Effector CD8-positive, alpha-beta T cell (primary cell): ENCODE measurements around the gene CNOT1.
A peak's percentile ranks its signal among the peaks of the same experiment; 100 is the strongest.
"Not testable (repeated sequence)": the region's sequence is repeated elsewhere in the genome, so short reads cannot be mapped to it uniquely, and the experiment has no call there.

Experiments used
- DNase-seq: peaks from one replicate; lab custom pipeline; 2025; lab: John Stamatoyannopoulos, UW

Gene CNOT1

DNA sequence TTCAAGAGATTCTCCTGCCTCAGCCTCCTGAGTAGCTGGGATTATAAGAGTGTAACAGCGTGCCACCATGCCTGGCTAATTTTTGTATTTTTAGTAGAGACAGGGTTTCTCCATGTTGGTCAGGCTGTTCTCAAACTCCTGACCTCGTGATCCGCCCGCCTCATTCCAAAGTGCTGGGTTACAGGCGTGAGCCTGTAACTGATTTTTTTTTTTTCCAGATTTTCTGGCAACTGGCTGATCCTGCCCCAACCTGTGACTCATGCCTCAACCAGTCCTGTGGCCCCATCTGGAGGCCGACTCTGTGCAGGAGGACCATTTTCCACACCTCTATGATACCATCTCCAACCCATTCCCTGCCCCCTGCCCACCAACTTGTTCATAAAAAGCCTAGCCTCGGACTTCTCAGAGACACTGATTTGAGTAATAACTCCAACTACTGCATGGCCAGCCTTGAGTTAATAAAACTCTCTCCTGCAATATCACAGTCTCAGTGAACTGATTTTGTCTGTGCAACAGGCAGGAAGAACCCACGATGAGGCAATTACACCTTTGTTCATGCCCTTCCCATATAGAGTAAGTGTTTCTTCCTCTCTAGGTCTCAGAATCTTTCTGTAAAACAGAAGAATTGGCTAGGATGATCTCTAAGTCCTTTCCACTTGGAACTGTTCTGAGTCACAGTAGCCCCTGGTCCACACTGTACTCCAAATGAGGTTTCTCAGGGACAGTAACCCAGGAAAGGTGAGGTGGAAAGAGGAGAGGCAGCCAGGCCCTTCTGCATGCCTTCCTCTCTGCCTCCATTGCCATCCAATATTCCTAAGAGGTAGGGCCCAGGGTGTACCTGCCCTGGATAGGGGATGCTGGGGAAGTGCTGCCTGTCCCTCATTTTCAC is 8.8 kb upstream of the CNOT1 start:
- DNase-seq = no peak

DNA sequence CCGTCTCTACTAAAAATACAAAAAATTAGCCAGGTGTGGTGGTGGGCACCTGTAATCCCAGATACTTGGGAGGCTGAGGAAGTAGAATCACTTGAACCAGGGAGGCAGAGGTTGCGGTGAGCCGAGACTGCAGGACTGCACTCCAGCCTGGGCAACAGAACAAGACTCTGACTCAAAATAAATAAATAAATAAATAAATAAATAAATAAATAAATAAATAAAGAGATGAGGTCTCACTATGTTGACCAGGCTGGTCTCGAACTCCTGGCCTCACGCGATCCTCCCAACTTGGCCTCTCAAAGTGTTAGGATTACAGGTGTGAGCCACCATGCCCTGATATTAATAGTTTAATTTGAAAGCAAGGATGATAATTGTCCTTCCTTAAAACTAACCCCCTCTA is 7.4 kb upstream of the CNOT1 start:
- DNase-seq = not testable (repeated sequence)

DNA sequence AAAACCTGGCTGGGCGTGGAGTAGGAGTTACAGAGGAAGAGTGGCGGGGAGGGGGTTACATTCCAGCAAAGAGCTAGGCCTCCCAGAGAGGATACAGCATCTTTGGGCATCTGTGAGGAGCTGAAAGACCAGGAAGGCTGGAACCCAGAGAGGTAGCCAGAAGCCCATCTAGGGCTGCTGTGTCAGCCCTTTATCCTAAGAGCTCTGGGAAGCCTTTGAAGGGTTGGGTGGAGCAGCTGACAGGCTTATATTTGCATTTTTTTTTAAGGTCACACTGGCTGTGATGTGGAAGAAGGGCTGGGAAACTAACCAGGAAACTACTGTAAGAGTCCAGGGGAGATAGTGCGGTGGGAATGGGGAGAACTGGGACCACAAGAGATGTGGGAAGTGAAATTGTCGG is 6.8 kb upstream of the CNOT1 start:
- no peak for DNase-seq

DNA sequence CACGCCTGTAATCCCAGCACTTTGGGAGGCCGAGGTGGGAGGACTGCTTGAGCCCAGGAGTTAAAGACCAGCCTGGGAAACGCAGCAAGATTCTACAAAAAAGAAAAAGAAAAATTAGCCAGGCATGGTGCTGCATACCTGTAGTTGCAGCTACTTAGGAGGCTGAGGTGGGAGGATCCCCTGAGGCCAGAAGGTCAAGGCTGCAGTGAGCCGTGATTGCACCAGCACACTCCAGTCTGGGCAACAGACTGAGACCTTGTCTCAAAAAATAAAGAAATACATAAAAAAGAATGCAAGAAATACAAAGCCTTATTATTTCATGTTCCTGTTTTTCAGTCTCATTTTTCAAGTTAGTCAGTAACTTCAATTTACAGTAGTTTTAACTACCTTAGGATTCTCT is 5.9 kb upstream of the CNOT1 start:
- DNase-seq = no peak

DNA sequence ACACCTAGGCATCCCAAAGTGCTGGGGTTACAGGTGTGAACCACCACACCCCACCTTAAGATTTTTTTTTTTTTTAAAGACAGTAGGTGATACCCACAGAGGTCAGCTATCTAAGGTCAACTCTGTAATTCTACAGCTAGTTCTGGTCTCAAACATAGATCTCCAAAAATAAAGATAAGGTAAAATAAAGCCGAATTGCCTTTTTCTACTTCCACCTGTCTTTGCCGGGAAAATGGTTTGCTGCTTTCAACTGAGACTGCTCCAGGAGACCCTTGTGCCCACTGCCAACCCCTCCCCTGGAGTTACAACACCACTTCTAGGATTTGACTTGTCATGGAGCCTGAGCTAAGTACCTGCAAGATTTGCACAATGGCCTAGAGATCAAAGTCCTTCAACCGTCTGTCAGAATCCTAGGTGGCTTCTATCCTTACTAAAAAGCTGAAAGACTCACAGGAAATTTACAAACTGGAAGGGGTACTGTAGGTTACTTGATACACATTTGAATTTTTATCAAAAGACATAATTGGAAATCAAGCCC is 4.7 kb upstream of the CNOT1 start:
- DNase-seq = no peak

DNA sequence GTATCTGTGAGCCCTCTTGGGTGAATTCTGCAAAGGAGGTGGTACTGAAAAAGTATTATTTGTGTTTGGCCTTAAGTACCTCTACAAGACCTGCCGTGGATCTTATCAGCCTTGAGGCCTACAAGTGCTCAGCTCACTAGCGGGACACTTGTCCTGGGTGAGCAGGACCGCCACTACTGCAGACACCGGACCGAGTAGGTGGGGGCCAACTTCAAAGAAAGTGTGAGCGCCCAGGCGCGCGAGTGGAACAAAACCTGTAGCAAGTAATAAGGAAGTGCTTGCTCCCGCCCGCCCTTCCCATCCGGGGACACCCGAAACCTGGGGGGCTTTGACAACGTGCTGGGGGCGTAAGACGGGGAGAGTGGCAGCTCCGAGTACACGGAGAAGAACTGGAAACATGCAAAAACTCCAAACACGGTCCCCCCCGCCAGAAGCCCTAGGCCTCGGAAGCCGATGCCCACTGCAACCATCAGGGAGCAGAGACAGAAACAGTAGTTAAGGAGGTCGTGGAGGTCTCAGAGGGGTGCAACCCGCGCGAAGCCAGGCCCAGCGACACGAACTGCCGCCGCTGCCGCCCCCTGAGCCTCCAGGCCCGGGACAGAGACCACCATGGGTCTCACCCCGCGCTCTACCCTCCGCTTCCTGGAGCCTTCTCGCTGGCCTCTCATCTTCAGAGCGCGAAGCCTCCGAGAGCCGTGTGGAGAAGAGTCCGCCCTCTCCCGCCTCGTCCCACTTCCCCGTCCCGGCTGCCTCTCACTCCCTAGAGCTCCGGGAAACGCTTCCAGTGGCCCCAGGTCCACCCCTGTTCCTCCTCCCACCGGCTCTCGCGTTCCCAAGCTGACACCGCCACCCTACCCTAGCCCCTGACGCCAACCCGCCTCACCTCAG is 537 bp downstream of the CNOT1 start:
- DNase-seq = peak; percentile 40

DNA sequence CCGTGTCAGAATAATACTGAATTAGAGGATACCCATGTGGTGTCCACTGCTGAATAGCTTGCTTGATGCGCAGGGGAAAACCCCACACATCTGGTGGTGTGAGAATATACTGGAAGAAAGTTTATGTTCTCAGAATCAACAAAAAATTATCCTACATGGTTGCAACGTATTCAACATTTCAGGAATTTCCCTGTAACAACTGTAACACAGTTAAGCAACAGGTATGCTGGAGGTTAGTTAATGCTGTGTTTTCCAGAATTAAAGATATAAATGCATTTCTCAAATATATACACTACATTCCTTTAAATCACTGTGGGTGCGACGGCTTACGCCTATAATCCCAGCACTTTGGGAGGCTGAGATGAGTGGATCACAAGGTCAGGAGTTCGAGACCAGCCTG is 5.4 kb downstream of the CNOT1 start:
- no peak for DNase-seq

DNA sequence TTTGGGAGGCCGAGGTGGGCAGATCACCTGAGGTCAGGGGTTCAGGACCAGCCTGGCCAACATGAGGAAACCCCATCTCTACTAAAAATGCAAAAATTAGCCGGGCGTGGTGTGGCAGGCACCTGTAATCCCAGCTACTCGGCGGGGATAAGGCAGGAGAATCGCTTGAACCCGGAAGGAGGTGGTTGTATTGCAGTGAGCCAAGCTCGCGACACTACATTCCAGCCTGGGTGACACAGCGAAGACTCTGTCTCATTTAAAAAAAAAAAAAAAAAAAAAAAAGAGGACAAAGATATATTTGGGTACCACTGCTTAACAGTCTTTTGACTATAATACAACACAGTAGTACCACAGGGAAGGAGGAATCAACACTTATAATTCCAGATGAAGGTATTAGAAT is 9.2 kb downstream of the CNOT1 start:
- no peak for DNase-seq

DNA sequence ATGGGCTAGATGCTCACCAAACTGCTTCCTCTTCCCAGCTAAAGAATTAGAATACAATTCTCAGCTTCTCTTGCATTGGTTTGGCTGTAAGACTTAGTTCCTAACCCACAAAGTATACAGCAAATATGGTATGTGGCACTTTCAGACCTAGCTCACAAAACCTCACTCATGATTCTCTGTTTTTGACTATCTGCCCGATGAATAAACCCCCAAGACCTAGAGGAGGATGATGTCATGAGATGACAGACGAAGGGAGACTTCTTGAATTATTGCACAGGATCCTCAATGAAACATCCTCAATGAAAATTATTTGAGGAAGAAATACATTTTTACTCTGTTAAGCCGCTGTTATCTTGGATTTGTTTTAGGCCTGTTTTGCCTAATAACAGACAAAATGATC is 14.3 kb downstream of the CNOT1 start:
- DNase-seq = no peak

DNA sequence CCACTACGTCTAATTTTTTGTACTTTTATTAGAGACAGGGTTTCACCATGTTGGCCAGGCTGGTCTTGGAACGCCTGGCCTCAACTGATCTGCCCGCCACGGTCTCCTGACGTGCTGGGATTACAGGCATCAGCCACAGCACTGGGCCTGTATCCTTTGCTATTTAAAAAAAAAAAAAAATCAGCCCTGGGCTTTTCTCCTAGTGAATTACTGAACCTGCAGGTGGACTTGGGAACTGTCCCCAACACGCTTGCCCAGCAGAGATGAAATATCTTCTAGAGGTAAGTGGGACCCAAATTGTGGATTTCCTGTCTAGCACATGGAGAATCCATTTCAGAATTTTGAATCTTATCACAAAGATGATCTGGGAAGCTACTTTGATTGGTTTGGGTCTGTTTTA is 14.8 kb downstream of the CNOT1 start:
- no peak for DNase-seq

DNA sequence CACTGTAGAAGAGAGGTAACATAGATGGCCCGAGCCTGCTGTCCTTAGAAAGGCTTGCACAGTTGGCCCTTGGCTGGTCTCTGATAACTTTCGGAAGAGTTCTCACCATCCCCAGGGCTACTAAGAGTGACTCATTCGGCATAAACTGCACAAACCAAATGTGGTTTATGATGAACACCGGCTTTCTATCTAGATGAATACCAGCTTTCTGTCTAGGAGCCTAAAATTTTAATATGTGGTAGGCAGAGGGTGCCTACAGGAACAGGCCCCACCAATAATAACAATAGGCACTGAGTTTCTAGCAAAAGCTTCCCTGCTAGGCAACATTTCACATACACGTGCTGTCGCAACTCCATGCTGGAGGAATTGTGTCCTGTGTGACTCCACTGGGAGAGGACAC is 15.4 kb downstream of the CNOT1 start:
- DNase-seq = no peak

DNA sequence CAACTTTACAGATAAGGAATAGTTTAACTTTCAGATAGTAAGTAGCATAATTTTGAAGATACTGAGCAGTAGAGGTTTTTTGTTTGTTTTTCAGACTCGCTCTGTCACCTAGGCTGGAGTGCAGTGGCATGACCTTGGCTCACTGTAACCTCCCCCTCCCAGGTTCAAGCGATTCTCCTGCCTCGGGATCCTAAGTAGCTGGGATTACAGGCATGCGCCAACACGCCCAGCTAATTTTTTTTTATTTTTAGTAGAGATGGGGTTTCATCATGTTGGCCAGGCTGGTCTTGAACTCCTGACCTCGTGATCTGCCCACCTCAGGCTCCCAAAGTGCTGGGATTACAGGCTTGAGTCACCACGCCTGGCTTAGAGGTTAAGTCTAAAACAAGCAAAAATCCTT is 16.7 kb downstream of the CNOT1 start:
- DNase-seq = not testable (repeated sequence)

DNA sequence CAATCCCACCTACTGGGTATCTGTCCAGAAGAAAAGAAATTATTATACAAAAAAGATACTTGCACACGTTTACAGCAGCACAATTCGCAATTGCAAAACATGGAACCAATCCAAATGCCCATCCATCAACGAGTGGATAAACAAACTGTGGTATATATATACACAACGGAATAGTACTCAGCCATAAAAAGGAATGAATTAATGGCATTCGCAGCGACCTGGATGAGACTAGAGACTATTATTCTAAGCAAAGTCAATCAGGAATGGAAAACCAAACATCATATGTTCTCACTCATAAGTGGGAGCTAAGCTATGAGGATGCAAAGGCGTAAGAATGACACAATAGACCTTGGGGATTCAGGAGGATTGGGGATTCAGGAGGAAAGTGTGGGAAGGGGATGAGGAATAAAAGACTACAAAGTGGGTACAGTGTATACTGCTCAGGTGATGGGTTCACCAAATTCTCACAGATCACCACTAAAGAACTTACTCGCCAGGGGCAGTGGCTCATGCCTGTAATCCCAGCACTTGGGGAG is 21.0 kb downstream of the CNOT1 start:
- no peak for DNase-seq

DNA sequence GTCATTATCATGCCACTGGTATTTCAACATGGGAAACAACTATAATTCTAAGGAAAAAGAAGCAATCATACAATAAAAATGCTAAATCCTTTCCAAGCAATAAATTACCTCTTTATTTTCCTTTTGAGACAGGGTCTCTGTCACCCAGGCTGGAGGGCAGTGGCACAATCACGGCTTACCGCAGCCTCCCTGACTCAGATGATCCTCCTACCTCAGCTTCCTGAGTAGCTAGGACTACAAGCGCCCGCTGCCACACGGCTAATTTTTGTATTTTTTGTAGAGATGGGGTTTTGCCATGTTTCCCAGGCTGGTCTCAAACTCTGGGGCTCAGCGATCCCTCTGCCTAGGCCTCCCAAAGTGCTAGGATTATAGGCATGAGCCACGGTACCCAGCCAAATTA is 24.1 kb downstream of the CNOT1 start:
- DNase-seq = no peak

DNA sequence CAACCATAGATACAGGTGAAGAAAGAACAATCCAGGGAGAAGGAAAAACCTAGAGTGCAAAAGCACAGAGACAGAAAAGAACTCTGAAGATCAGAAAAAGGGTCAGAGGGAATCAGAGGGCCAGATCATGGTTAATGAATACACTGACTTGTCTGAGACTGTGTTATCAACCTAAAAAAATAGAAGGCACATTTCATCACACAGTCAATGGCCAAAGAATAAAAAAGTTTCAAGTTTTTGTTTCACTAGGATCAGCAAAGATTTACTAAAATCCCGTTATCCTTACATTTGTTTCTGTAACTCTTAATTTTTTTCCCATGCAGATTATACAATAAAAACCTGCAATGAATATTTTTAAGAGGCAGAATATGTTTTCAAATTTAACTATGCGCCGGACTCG is 38.5 kb downstream of the CNOT1 start:
- no peak for DNase-seq

DNA sequence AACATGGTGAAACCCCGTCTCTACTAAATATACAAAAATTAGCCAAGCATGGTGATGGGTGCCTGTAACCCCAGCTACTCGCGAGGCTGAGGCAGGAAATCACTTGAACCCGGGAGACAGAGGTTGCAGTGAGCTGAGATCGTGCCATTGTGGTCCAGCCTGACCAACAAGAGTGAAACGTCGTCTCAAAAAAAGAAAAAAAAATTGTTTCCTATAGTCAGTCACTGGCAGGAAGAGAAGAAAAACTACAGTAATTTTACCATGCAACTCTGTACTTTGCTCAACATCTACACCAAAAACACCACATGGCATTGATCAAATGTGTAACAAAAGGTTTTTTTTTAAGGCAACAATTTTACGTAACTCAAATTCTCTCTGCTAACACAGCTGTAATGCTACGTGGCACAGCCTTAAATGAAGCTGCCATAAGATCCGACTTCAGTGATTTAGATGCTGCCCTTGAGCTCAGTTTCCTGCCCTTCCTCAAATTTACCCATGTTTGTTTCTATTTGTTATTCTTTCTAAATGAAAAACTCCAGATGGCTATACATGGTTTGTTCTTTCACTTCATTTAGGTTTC is 40.2 kb downstream of the CNOT1 start:
- no peak for DNase-seq

DNA sequence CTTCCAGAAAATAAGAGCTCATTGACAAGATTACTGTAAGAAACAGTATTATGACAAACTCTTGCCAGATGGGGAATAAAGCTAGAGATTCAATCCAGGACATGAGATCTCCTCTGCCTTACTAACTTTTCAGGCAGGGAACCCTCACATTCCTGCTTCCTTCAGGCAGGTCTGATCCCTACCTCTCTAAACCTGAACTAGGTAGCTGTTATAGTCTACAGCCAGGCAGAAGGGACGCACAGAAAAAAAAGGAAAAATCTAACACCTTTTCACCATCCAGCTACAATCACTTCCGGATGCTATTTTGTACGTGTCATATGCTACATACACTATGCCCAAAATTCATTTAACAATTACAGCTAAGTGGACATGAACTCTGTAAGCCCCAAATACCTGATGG is 41.2 kb downstream of the CNOT1 start:
- no peak for DNase-seq

DNA sequence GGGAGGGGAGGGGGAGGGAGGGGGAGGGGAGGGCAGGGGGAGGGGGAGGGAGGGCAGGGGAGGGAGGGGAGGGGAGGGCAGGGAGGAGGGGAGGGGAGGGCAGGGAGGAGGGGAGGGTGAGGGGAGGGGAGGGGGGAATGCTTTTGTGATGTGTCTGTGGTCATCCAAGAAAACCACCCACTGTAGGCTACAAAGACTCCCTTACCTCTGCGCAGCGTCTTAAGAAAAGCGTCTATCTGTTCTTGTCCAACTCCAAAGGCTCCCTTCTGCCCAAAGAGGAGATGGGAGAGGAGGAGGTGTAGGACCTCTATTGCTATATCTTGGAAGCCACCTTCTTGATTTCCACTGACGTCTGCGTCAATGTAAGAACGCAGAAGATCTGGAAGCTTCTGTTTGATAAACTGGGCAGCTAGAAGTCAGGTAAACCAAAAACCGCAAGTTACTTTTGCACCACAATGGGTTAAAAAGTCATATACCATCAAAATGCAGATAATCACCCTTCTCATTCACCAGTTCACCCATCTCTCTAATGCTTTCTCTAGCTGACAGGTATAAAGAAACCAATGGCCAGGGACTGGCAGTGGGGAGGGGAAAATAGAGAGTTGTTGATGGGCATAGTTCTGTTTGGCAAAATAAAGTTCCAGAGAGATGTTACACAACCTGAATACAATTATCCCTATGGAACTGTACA is 43.1 kb downstream of the CNOT1 start:
- no peak for DNase-seq

DNA sequence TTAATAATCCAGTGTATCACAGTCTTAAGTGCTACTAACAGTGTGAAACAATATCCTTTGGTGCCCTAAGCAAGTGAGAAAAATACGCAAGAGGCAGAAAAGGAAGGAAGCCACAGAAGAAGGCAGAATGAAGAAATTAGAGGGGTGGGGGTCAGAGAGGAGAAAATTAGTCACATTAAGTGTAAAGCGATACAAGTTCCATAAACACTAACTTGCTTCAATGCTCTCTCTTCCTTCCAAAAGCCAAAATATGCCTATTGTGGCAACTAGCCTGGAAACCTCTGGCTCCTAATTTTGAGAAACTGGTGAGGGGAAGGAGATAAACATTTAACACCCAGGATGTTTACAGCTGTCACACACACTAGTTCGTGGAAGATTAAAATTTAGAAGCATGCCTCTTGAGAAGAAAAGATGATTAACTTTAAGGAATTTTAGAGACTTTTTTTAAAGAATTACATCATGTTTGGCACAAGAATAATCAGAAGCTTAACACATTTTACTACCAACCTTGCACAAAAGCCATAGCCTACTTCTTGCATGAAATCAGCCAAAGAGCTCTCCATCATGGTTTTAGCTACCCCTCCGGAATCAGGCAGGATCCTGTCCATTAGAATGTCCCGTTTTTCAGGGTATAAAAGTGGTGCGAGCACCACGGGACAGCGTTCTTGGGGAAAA is 44.7 kb downstream of the CNOT1 start:
- DNase-seq = no peak

DNA sequence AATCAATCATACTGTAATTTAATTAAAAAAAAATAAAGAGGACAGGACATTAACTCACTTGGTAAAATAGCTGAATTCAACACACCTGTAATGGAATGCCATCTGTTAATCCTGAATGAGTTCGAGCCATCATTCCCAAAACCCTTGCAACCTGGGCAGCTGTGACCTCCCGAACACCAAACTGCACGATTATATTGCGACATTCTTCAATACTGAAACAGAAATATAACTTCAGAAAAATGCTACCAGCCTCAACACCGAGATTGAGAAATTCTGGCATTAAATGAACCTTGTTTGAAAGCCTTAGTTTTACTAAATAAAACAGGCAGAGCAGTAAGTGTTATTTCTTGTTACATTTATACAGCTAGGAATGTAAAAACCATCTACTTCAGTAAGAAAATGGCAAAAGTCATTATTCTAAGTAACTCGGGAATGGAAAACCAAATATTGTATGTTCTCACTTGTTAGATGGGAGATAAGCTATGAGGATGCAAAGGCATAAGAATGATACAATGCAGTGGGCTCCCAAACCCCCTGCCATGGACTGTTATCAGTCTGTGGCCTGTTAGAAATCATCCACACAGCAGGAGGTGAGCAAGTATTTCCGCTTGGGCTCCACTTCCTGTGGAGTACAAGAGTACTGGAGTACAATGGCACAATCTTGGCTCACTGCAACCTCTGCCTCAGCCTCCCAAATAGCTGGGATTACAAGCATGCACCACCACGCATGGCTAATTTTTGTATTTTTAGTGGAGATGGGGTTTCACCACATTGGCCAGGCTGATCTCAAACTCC is 46.5 kb downstream of the CNOT1 start:
- DNase-seq = no peak
